Measurements from ENCODE around the gene KL.

The KL gene

GRCh38 chr13:33115274-33115673 lies 99.1 kb downstream of the KL start:
- DNase-seq, result no peak

All from NCI-H69 (cell line).